ENCODE measurements around the gene XYLT1. TPM values are rescaled to one million over a fixed set of nuclear protein-coding genes. Genes with fewer than 3 reads are reported as not detected.
A peak's percentile ranks its signal among the peaks of the same experiment; 100 is the strongest.

The XYLT1 gene
- total RNA-seq, 2 experiments from 2014 or later: 7.3 to 8.9 TPM

GRCh38 chr16:17386229-17386628 lies 84.5 kb downstream of the XYLT1 start:
- no peak for ATAC-seq

GRCh38 chr16:17384471-17384870 lies 86.3 kb downstream of the XYLT1 start:
- H3K9me3 Mint-ChIP-seq: no peaks in the 10 kb centered on the region
- peaks cover 34% of the 10 kb centered on the region for H3K4me1 Mint-ChIP-seq (ENCODE audit: low read depth)
- no peaks in the 10 kb centered on the region for H3K36me3 Mint-ChIP-seq (ENCODE audit: low read depth)
- DNase-seq (no peak), ATAC-seq (no peak)
- CTCF ChIA-PET: interaction anchor here (1.5 kb wide), 1 partner anchor 11 kb away, joined by 3 read pairs; no protein-coding TSS in a partner anchor
- no peak for TF ChIP-seq CTCF (IDR thresholded peaks at IDR 0.05)
- intact Hi-C loops (cut with micrococcal nuclease): no loop called here
- no peak overlapping the region for H3K4me3 Mint-ChIP-seq
- no peak overlapping the region for H3K27ac Mint-ChIP-seq
- POLR2A ChIA-PET: interaction anchor here (0.6 to 1.0 kb wide), 3 partner anchors 14 to 255 kb away, joined by 3 read pairs; no protein-coding TSS in a partner anchor
- H3K27me3 Mint-ChIP-seq: no peaks in the 10 kb centered on the region

More at GRCh38 chr16:17386229-17386628, 84.5 kb downstream of the XYLT1 start:
- ChIA-PET CTCF (interaction anchor here (1.1 kb wide), 1 partner anchor 11 kb away, joined by 3 read pairs; no protein-coding TSS in a partner anchor), POLR2A (interaction anchor here (1.0 kb wide), 1 partner anchor 30 kb away, joined by 4 read pairs; no protein-coding TSS in a partner anchor)
- intact Hi-C loops (cut with micrococcal nuclease): no loop called here
- Mint-ChIP-seq H3K9me3 (no peaks in the 10 kb centered on the region), H3K36me3 (ENCODE audit: low read depth) (no peaks in the 10 kb centered on the region), H3K4me3 (no peak overlapping the region), H3K4me1 (ENCODE audit: low read depth) (peaks cover 30% of the 10 kb centered on the region), H3K27ac (no peak overlapping the region), H3K27me3 (no peaks in the 10 kb centered on the region)
- DNase-seq: no peak
- no peak for TF ChIP-seq CTCF (IDR thresholded peaks at IDR 0.05)

- TF ChIP-seq CTCF (IDR thresholded peaks at IDR 0.05): no peak
- H3K4me3 Mint-ChIP-seq: no peak overlapping the region
- peaks cover 32% of the 10 kb centered on the region for H3K4me1 Mint-ChIP-seq (ENCODE audit: low read depth)
- no peaks in the 10 kb centered on the region for H3K36me3 Mint-ChIP-seq (ENCODE audit: low read depth)
- H3K27me3 Mint-ChIP-seq: no peaks in the 10 kb centered on the region
- ChIA-PET CTCF (interaction anchor here (1.2 to 1.5 kb wide), 2 partner anchors 10 to 34 kb away, joined by 3 to 4 read pairs; no protein-coding TSS in a partner anchor), POLR2A (interaction anchor here (0.6 to 1.0 kb wide), 4 partner anchors 13 to 57 kb away, joined by 3 read pairs; no protein-coding TSS in a partner anchor)
- intact Hi-C loops (cut with micrococcal nuclease): no loop called here
- DNase-seq (no peak), ATAC-seq (no peak)
- H3K9me3 Mint-ChIP-seq: no peaks in the 10 kb centered on the region
- H3K27ac Mint-ChIP-seq: peak overlapping the region; percentile 61
Measured at GRCh38 chr16:17382949-17383863, 87.6 kb downstream of the XYLT1 start.

- Mint-ChIP-seq H3K27me3 (no peaks in the 10 kb centered on the region), H3K4me1 (ENCODE audit: low read depth) (peaks cover 38% of the 10 kb centered on the region), H3K4me3 (no peak overlapping the region), H3K27ac (no peak overlapping the region), H3K36me3 (ENCODE audit: low read depth) (no peaks in the 10 kb centered on the region), H3K9me3 (no peaks in the 10 kb centered on the region)
- intact Hi-C loops (cut with micrococcal nuclease): no loop called here
- no peak for TF ChIP-seq CTCF (IDR thresholded peaks at IDR 0.05)
- POLR2A ChIA-PET: interaction anchor here (0.8 kb wide), 1 partner anchor 35 kb away, joined by 3 read pairs; no protein-coding TSS in a partner anchor
- DNase-seq: no peak
- CTCF ChIA-PET: interaction anchor here (1.2 kb wide), 1 partner anchor 35 kb away, joined by 4 read pairs; no protein-coding TSS in a partner anchor
- no peak for ATAC-seq
Measured at GRCh38 chr16:17382514-17382913, 88.2 kb downstream of the XYLT1 start.

GRCh38 chr16:17381784-17382183 lies 89.0 kb downstream of the XYLT1 start:
- no peak overlapping the region for H3K4me3 Mint-ChIP-seq
- H3K9me3 Mint-ChIP-seq: no peaks in the 10 kb centered on the region
- DNase-seq (no peak), ATAC-seq (no peak)
- H3K36me3 Mint-ChIP-seq (ENCODE audit: low read depth): no peaks in the 10 kb centered on the region
- ChIA-PET POLR2A (no interaction called here), CTCF (interaction anchor here (1.0 kb wide), 1 partner anchor 74 kb away, joined by 3 read pairs; no protein-coding TSS in a partner anchor)
- no peak overlapping the region for H3K27ac Mint-ChIP-seq
- H3K4me1 Mint-ChIP-seq (ENCODE audit: low read depth): peaks cover 39% of the 10 kb centered on the region
- no peaks in the 10 kb centered on the region for H3K27me3 Mint-ChIP-seq
- intact Hi-C loops (cut with micrococcal nuclease): no loop called here
- TF ChIP-seq CTCF (IDR thresholded peaks at IDR 0.05): no peak

Measured in activated CD8-positive, alpha-beta T cell treated with anti-CD3 and anti-CD28 coated beads for 36 hours (primary cell).